ENCODE results near the gene TOR4A. TPM values are rescaled to one million over a fixed set of nuclear protein-coding genes. Genes with fewer than 3 reads are reported as not detected.

Gene TOR4A
- total and polyA plus RNA-seq, 10 of the 15 experiments (the other 5 are each of a cell fraction or from before 2014, with no cell fraction given), result 2.0 to 19.9 (median 3.7) TPM

GRCh38 chr9:137232101-137232500, 45.4 kb upstream of the TOR4A start:
- H2AFZ ChIP-seq (ENCODE audit: control insufficient read depth, low read depth, low read length), result no peak overlapping the region
- FAIRE-seq (no peak), DNase-seq (ENCODE audit: low read depth, low spot score) (no peak), ATAC-seq (no peak)
- no peaks in the 10 kb centered on the region for H4K20me1 ChIP-seq (ENCODE audit: control insufficient read depth, insufficient read depth)
- ChIA-PET SMC1A (ENCODE audit: uncharacterized antibody, unreplicated experiment) (no interaction called here), RAD21 (ENCODE audit: unreplicated experiment) (no interaction called here), CTCF (no interaction called here), POLR2A (no interaction called here)
- H3K36me3 ChIP-seq (ENCODE audit: control insufficient read depth in 2 of 2, insufficient read depth in 2 of 2, low read length in 1 of 2), result no peaks in the 10 kb centered on the region
- no peaks in the 10 kb centered on the region for H3K27me3 ChIP-seq (replicated peaks in 1 of 2; ENCODE audit: control insufficient read depth in 2 of 2, insufficient read depth in 2 of 2, low read length in 1 of 2)
- H3K4me3 ChIP-seq, result no peak overlapping the region
- in situ Hi-C loops (cut with MboI) (no loop called here), intact Hi-C loops (cut with micrococcal nuclease; ENCODE audit: unreplicated experiment) (no loop called here)
- peaks cover 11% of the 10 kb centered on the region for H3K4me1 ChIP-seq (ENCODE audit: control insufficient read depth, insufficient read depth, low read length)
- no peak overlapping the region for H3K9ac ChIP-seq (ENCODE audit: control insufficient read depth, insufficient read depth, low read length)
- no peak overlapping the region for H3K4me2 ChIP-seq (ENCODE audit: control insufficient read depth, insufficient read depth)
- no peak overlapping the region for H3K27ac ChIP-seq (ENCODE audit: control insufficient read depth, insufficient read depth)
- TF ChIP-seq FOXM1 (IDR thresholded peaks at IDR 0.05; ENCODE audit: low read depth, low read length) (no peak), POLR2A (IDR thresholded peaks at IDR 0.05; ENCODE audit: low read depth, low read length) (no peak), PAX8 (IDR thresholded peaks at IDR 0.05) (no peak), KAT2A (conservative IDR thresholded peaks at IDR 0.05; ENCODE audit: control insufficient read depth, low read depth, low read length) (no peak), RCOR1 (conservative IDR thresholded peaks at IDR 0.05; ENCODE audit: low read depth, low read length) (no peak), SIX5 (IDR thresholded peaks at IDR 0.05; ENCODE audit: low read depth, low read length, severe bottlenecking) (no peak), ZZZ3 (IDR thresholded peaks at IDR 0.05; ENCODE audit: control insufficient read depth, insufficient read length, low read depth) (no peak), PAX5 (IDR thresholded peaks at IDR 0.05; ENCODE audit: borderline replicate concordance, low read depth, low read length) (no peak)
- TF ChIP-seq, protein P1, sequence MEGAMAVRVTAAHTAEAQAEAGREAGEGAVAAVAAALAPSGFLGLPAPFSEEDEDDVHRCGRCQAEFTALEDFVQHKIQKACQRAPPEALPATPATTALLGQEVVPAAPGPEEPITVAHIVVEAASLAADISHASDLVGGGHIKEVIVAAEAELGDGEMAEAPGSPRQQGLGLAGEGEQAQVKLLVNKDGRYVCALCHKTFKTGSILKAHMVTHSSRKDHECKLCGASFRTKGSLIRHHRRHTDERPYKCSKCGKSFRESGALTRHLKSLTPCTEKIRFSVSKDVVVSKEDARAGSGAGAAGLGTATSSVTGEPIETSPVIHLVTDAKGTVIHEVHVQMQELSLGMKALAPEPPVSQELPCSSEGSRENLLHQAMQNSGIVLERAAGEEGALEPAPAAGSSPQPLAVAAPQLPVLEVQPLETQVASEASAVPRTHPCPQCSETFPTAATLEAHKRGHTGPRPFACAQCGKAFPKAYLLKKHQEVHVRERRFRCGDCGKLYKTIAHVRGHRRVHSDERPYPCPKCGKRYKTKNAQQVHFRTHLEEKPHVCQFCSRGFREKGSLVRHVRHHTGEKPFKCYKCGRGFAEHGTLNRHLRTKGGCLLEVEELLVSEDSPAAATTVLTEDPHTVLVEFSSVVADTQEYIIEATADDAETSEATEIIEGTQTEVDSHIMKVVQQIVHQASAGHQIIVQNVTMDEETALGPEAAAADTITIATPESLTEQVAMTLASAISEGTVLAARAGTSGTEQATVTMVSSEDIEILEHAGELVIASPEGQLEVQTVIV (IDR thresholded peaks at IDR 0.05; ENCODE audit: borderline replicate concordance, partially characterized antibody), result no peak
- 26% methylated on average over 10 of the region's 10 CpGs for WGBS (ENCODE audit: insufficient coverage, insufficient replicate concordance, low lambda C conversion rate, missing lambda C conversion rate)
- no TSS peak for BruUV-seq (replicated peaks)
- H3K79me2 ChIP-seq (ENCODE audit: control insufficient read depth, insufficient read depth, low read length), result no peaks in the 10 kb centered on the region
- H3K9me3 ChIP-seq (replicated peaks; ENCODE audit: control insufficient read depth, insufficient read depth, low read length), result no peaks in the 10 kb centered on the region

Measured in GM12878 (cell line).